SJCRH30 (cell line): ENCODE measurements around the gene CDC5L. TPM values are rescaled to one million over a fixed set of nuclear protein-coding genes. Genes with fewer than 3 reads are reported as not detected.
A peak's percentile ranks its signal among the peaks of the same experiment; 100 is the strongest.

ENCODE experiments used
- DNase-seq, 2 experiments: peaks; one replicate each; pipeline ENCODE4 v3.0.0-alpha.2; 2015 to 2020
- H3K27ac ChIP-seq: fragments of 250-450 bp; sonication (Bioruptor Pico); 2 replicates; pipeline ENCODE4 v1.5.1; 2020; ENCODE audit warnings: mild to moderate bottlenecking, moderate library complexity
- H3K27me3 ChIP-seq: fragments of 250-450 bp; sonication (Bioruptor Pico); 2 replicates; pipeline ENCODE4 v1.5.1; 2020; ENCODE audit warnings: mild to moderate bottlenecking, moderate library complexity
- H3K36me3 ChIP-seq: fragments of 250-450 bp; sonication (Bioruptor Pico); 2 replicates; pipeline ENCODE4 v1.5.1; 2020; ENCODE audit warnings: mild to moderate bottlenecking, moderate library complexity
- H3K4me1 ChIP-seq: fragments of 250-450 bp; sonication (Bioruptor Pico); 2 replicates; pipeline ENCODE4 v1.5.1; 2020; ENCODE audit warnings: mild to moderate bottlenecking, moderate library complexity
- H3K4me3 ChIP-seq: fragments of 250-450 bp; sonication (Bioruptor Pico); 2 replicates; pipeline ENCODE4 v1.5.1; 2020; ENCODE audit warnings: mild to moderate bottlenecking, moderate library complexity
- H3K9me3 ChIP-seq: fragments of 250-450 bp; sonication (Bioruptor Pico); replicated peaks from 2 replicates; pipeline ENCODE4 v1.5.1; 2020; ENCODE audit warnings: mild to moderate bottlenecking, moderate library complexity
- total RNA-seq: library from RNA; depleted of rRNA; stranded (reverse); fragments of >200 nt; shearing (Covaris generic); gene quantifications from 2 replicates; pipeline ENCODE4 v1.2.3, GENCODE V29; 2014; rRNA removed

CDC5L gene
- total RNA-seq, 1 experiment from 2014 or later, result 45.2 TPM

DNA sequence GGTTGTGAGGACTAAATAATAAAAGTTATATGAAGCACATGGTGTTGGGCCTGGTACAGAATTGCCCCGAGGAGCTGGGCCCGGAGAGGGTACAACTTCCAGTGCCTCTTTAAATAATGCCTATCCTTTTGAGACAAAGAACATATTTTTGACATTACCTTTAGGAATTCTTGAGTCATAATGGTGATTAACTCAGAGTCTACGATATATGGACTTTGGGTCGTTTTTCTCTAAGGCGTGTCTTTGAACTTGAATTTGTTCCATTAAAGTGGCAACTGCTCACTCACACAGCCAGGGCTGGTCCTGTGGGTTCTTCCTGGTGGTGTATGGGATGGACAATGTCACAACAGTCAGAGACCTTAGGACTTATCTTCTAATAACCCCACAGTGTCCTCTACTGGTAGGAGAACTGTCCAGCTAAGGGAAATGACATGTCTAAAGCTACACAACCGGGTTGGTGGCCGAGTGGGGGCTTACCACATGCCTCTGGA, 106.5 kb downstream of the CDC5L start:
- no peaks in the 10 kb centered on the region for H3K27me3 ChIP-seq
- H3K36me3 ChIP-seq, result no peaks in the 10 kb centered on the region
- no peak overlapping the region for H3K4me3 ChIP-seq
- peaks cover 37% of the 10 kb centered on the region for H3K4me1 ChIP-seq
- H3K9me3 ChIP-seq, result no peaks in the 10 kb centered on the region
- DNase-seq, result no peak
- H3K27ac ChIP-seq, result no peak overlapping the region

DNA sequence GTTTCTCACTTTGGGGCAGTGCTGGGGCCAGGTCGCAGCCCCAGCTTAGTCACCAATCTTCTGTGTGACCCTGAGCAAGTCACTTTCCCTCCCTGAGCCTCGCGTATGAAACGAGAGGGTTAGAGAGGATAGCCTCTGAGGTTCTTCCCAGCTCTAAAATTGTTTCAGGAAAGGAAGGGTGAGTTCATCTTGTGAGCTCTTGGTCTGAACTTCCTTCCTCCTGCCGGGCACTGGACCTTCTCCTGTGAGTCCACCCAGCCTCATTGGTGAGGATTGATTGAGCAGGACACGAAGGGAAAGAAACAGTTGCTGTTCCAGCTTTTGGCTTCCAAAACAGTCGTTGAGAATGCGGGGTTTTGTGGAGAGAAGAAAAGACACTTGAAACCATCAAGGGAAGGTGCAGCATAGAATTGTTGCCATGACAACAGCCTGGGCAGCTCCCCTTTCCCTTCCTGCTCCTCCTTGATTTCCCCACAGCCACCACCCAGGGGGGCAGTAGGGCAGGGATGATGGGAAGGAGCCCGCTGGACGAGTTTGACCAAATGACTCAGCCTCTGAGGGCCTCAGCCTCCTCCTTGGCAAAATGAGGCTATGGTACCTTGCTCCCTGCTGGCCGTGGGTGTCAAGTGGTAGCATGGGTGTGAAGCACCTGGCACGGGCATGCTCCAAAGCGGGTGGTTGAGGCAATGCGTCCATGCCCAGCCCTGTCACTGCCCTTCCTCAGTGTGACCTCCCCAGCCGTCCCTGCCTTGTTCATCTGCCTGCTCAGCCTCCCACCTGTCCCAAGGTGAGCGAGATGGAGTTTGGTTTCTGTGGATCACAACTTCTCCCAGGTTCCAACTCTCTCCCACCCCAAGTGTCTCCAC, 107.8 kb downstream of the CDC5L start:
- no peak overlapping the region for H3K27ac ChIP-seq
- H3K36me3 ChIP-seq, result no peaks in the 10 kb centered on the region
- DNase-seq, result no peak
- peaks cover 28% of the 10 kb centered on the region for H3K4me1 ChIP-seq
- no peaks in the 10 kb centered on the region for H3K9me3 ChIP-seq
- H3K27me3 ChIP-seq, result no peaks in the 10 kb centered on the region
- H3K4me3 ChIP-seq, result no peak overlapping the region

DNA sequence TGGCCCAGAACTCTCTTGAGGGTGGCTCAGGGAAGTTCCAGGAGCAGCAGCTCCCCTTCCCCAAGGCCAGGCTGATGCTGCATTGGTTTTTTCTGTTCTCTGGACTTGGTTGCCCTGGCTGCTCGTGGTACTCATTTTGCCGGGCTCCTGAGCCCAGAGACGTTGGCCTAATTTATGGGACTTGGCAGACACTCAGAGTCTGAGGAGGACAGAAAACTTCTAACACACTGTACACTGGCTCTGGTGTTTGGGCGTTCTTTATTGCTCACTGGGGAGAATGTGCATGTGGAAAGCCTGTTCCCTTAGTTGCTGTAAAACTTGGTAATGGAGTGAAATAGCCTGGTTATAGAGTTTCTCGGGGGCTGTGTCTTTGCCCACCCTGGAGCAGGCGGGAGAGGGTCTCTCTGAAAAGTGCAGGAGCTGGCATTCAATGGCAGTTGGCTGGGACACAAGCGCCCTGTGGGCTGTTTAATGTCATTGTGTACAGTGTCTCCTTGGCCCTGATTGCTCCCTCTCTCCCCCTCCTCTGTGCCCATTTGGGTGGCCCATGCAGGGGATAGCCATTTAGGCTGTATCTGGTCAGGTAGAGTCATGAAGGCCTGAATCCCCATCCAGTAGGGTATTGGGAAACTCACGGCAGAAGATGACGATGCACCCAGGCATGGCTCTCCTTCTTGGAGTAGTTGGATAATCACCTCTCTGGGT, 109.3 kb downstream of the CDC5L start:
- Histone ChIP-seq H3K4me1 (peaks cover 21% of the 10 kb centered on the region), H3K4me3 (no peak overlapping the region), H3K9me3 (peaks cover 7% of the 10 kb centered on the region; the same call in 1 of the 2 replicates), H3K27me3 (no peaks in the 10 kb centered on the region), H3K27ac (no peak overlapping the region), H3K36me3 (no peaks in the 10 kb centered on the region)
- no peak for DNase-seq

DNA sequence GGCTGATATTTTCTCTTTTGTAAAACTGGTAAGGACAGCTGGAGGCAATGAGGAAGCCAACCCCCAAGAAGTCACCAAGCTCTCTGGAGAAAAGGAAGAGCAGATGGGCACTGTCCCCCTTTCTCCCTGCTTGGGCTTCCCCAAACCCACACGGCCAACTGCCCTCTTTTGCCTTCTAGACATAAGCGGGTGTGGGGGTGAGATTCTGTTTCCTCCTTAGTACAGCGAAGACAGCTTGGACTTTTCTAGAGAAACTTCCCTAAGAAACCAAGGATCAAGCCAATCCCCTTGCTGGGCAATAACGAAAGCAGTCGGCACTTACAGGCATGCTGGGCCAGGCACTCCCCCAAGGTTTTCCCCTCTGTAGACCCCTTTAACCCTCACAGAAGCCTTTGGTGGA, 110.3 kb downstream of the CDC5L start:
- H3K9me3 ChIP-seq, result peaks cover 7% of the 10 kb centered on the region; the same call in 1 of the 2 replicates
- DNase-seq, result no peak
- no peaks in the 10 kb centered on the region for H3K27me3 ChIP-seq
- peak overlapping the region; percentile 64 for H3K27ac ChIP-seq
- no peaks in the 10 kb centered on the region for H3K36me3 ChIP-seq
- peaks cover 21% of the 10 kb centered on the region for H3K4me1 ChIP-seq
- H3K4me3 ChIP-seq, result no peak overlapping the region

GRCh38 chr6:44498436-44498835, 110.9 kb downstream of the CDC5L start:
- no peaks in the 10 kb centered on the region for H3K27me3 ChIP-seq
- H3K9me3 ChIP-seq, result peaks cover 7% of the 10 kb centered on the region; the same call in 1 of the 2 replicates
- no peak overlapping the region for H3K4me3 ChIP-seq
- peak overlapping the region; percentile 64 for H3K27ac ChIP-seq
- H3K36me3 ChIP-seq, result no peaks in the 10 kb centered on the region
- peaks cover 21% of the 10 kb centered on the region for H3K4me1 ChIP-seq
- DNase-seq, result peak; percentile 87 to 93

DNA sequence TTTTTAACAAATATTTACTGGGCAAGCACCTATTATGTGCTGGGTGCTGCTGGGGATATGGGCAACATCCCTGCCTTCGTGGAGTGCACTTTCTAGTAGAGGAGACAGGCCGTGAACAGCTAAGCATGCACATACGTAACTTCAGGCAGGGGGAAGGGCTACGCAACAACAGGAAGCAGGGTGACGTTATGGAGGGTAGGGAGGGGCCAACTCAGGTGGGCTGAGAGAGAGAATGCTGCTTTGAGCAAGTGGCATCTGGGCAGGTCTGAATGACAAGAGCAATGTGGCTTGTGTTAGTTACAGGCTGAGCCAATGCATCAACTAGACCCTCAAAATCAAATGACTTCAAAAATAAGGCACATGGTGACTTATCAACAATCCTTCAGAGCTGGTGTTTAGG, 112.1 kb downstream of the CDC5L start:
- Histone ChIP-seq H3K4me3 (no peak overlapping the region), H3K27me3 (no peaks in the 10 kb centered on the region), H3K36me3 (no peaks in the 10 kb centered on the region), H3K27ac (no peak overlapping the region), H3K9me3 (peaks cover 7% of the 10 kb centered on the region; the same call in 1 of the 2 replicates), H3K4me1 (peaks cover 19% of the 10 kb centered on the region)
- no peak for DNase-seq

Other genes starting within 250 kb of the CDC5L start
- gene CAPN11, start 228.9 kb upstream of the CDC5L start, total RNA-seq, result 0.20 and 0.97 TPM in 2 replicates
- gene MYMX, start 170.8 kb upstream of the CDC5L start, total RNA-seq, result 106 and 116 TPM in 2 replicates
- 102 and 109 TPM in 2 replicates for gene SLC29A1, start 164.1 kb upstream of the CDC5L start, total RNA-seq
- 1,351 and 1,358 TPM in 2 replicates for gene HSP90AB1, start 140.6 kb upstream of the CDC5L start, total RNA-seq
- gene SLC35B2, start 130.2 kb upstream of the CDC5L start, total RNA-seq, result 27.8 and 28.5 TPM in 2 replicates
- gene NFKBIE, start 122.2 kb upstream of the CDC5L start, total RNA-seq, result 7.8 and 9.6 TPM in 2 replicates
- 1.2 and 1.5 TPM in 2 replicates for gene TMEM151B, start 117.3 kb upstream of the CDC5L start, total RNA-seq
- 16.3 and 19.3 TPM in 2 replicates for gene AARS2, start 74.4 kb upstream of the CDC5L start, total RNA-seq
- not detected in 2 replicates for gene SPATS1, start 45.1 kb upstream of the CDC5L start, total RNA-seq